Erythroblast (primary cell): Measurements from ENCODE around the gene DOCK11.

ENCODE experiments used
- GATA1 ChIP-seq: IDR thresholded peaks from 2 replicates; pipeline ENCODE4 v1.6.1; 2011; ENCODE audit warnings: low read depth, mild to moderate bottlenecking, control low read depth, low read length, moderate library complexity
- POLR2A ChIP-seq: IDR thresholded peaks from 2 replicates; pipeline ENCODE4 v1.6.1; 2011; ENCODE audit warnings: mild to moderate bottlenecking, low read length

GRCh38 chrX:118682258-118683014 lies 186.8 kb downstream of the DOCK11 start:
- TF ChIP-seq POLR2A (no peak), GATA1 (no peak)
